MCF 10A (cell line): ENCODE measurements around the gene TCF4. TPM values are rescaled to one million over a fixed set of nuclear protein-coding genes. Genes with fewer than 3 reads are reported as not detected.

Source experiments
- BruUV-seq: library from RNA; stranded (reverse); fragments of 400-500 nt; replicated peaks from 2 replicates; lab custom pipeline; 2021; lab: Mats Ljungman, UMichigan
- CTCF ChIA-PET: fragments of 300-600 bp; sonication (Branson Sonifier 250); formaldehyde crosslinking; extraction: SDS; loops from one replicate; lab custom pipeline; 2021; ENCODE audit warnings: antibody characterized with exemption, inconsistent platforms; lab: Yijun Ruan, JAX
- POLR2A ChIA-PET: fragments of 300-600, 350-650 bp; sonication (Branson Sonifier 250); formaldehyde crosslinking; extraction: SDS; loops from one replicate; lab custom pipeline; 2020; ENCODE audit warnings: antibody characterized with exemption, inconsistent platforms; lab: Yijun Ruan, JAX
- DNase-seq: peaks from one replicate; pipeline ENCODE4 v3.0.0-alpha.2; 2018; ENCODE audit not compliant: unreplicated experiment
- H3K27ac Mint-ChIP-seq: one replicate; pipeline ENCODE4 v1.8.0; 2022; ENCODE audit warnings: mild to moderate bottlenecking, low read depth, mixed read lengths; ENCODE audit not compliant: unreplicated experiment
- H3K27me3 Mint-ChIP-seq: one replicate; pipeline ENCODE4 v1.8.0; 2022; ENCODE audit warnings: mixed read lengths; ENCODE audit not compliant: insufficient read depth, unreplicated experiment
- H3K36me3 Mint-ChIP-seq: one replicate; pipeline ENCODE4 v1.8.0; 2022; ENCODE audit warnings: mild to moderate bottlenecking, moderate library complexity, mixed read lengths; ENCODE audit not compliant: insufficient read depth, unreplicated experiment
- H3K4me1 Mint-ChIP-seq: one replicate; pipeline ENCODE4 v1.8.0; 2022; ENCODE audit warnings: mixed read lengths; ENCODE audit not compliant: insufficient read depth, unreplicated experiment
- H3K4me3 Mint-ChIP-seq: one replicate; pipeline ENCODE4 v1.8.0; 2022; ENCODE audit warnings: mild to moderate bottlenecking, moderate library complexity, mixed read lengths; ENCODE audit not compliant: unreplicated experiment
- H3K9me3 Mint-ChIP-seq: one replicate; pipeline ENCODE4 v1.8.0; 2022; ENCODE audit warnings: mixed read lengths; ENCODE audit not compliant: unreplicated experiment
- intact Hi-C: fragments of 100-400 bp; cut with micrococcal nuclease; formaldehyde crosslinking; loops from 2 replicates; pipeline ENCODE4 v1.14.1; 2022
- total RNA-seq: library from RNA; stranded (reverse); gene quantifications from 2 replicates; pipeline ENCODE4 v1.2.3, GENCODE V29; 2022
- TF ChIP-seq, protein P1 (sequence below): fragments of 200-600 bp; IDR thresholded peaks from one replicate; pipeline ENCODE4 v1.8.0; 2022; ENCODE audit warnings: antibody characterized with exemption, mild to moderate bottlenecking; ENCODE audit not compliant: unreplicated experiment

Gene TCF4
- total RNA-seq, 1 experiment from 2014 or later, result 6.2 TPM

DNA sequence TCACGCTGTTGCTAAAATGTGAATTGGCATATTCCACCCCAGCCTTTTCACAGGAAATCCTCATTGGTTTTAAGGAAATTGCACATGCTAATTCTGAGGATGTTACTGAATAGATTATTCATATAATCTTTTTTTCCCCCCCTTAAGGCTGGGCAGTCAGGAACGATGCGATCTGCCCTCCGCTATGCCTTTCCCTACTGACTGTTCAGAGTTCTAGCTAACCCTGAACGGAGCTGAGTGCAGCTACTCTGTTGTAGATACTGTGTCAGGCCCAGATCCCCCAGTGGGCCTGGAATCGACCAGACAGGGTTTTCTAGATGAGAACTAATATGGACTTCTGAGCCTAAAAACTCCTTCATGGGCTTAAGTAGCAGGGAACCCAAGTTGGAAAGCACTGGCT, 192.2 kb downstream of the TCF4 start:
- TF ChIP-seq, protein P1, sequence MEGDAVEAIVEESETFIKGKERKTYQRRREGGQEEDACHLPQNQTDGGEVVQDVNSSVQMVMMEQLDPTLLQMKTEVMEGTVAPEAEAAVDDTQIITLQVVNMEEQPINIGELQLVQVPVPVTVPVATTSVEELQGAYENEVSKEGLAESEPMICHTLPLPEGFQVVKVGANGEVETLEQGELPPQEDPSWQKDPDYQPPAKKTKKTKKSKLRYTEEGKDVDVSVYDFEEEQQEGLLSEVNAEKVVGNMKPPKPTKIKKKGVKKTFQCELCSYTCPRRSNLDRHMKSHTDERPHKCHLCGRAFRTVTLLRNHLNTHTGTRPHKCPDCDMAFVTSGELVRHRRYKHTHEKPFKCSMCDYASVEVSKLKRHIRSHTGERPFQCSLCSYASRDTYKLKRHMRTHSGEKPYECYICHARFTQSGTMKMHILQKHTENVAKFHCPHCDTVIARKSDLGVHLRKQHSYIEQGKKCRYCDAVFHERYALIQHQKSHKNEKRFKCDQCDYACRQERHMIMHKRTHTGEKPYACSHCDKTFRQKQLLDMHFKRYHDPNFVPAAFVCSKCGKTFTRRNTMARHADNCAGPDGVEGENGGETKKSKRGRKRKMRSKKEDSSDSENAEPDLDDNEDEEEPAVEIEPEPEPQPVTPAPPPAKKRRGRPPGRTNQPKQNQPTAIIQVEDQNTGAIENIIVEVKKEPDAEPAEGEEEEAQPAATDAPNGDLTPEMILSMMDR, result no peak
- no peaks in the 10 kb centered on the region for H3K9me3 Mint-ChIP-seq
- no peak overlapping the region for H3K27ac Mint-ChIP-seq
- no peaks in the 10 kb centered on the region for H3K27me3 Mint-ChIP-seq
- ChIA-PET CTCF (no interaction called here), POLR2A (no interaction called here)
- H3K4me3 Mint-ChIP-seq, result no peak overlapping the region
- H3K4me1 Mint-ChIP-seq, result no peaks in the 10 kb centered on the region
- no TSS peak for BruUV-seq
- DNase-seq, result no peak
- intact Hi-C loops, result no loop called here
- no peaks in the 10 kb centered on the region for H3K36me3 Mint-ChIP-seq

DNA sequence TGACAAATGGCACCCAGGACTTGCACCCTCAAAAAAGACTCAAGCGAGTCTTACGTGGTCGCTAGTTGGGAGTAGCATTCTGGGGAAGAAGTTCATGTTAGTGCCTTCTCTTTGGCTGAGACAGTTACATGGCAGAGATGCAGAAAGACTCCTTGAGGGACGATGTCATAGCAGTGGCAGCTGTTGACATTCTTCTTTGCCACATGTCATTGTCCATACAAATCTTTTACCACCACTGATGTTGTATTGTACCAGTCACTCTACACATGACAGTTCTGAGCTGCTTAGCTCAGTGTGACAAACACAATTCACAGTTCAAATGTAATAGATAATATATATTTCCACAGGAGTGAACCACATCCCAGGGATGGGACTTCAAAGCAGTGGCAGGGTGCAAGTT, 197.1 kb downstream of the TCF4 start:
- Mint-ChIP-seq H3K27me3 (no peaks in the 10 kb centered on the region), H3K4me1 (no peaks in the 10 kb centered on the region), H3K36me3 (no peaks in the 10 kb centered on the region), H3K27ac (no peak overlapping the region), H3K4me3 (no peak overlapping the region), H3K9me3 (no peaks in the 10 kb centered on the region)
- CTCF ChIA-PET, result no interaction called here
- DNase-seq, result no peak
- no TSS peak for BruUV-seq
- TF ChIP-seq, protein P1, result no peak
- POLR2A ChIA-PET, result interaction anchor here (0.9 kb wide), 1 partner anchor 156 kb away, joined by 3 read pairs; no protein-coding TSS in a partner anchor
- intact Hi-C loops, result no loop called here

DNA sequence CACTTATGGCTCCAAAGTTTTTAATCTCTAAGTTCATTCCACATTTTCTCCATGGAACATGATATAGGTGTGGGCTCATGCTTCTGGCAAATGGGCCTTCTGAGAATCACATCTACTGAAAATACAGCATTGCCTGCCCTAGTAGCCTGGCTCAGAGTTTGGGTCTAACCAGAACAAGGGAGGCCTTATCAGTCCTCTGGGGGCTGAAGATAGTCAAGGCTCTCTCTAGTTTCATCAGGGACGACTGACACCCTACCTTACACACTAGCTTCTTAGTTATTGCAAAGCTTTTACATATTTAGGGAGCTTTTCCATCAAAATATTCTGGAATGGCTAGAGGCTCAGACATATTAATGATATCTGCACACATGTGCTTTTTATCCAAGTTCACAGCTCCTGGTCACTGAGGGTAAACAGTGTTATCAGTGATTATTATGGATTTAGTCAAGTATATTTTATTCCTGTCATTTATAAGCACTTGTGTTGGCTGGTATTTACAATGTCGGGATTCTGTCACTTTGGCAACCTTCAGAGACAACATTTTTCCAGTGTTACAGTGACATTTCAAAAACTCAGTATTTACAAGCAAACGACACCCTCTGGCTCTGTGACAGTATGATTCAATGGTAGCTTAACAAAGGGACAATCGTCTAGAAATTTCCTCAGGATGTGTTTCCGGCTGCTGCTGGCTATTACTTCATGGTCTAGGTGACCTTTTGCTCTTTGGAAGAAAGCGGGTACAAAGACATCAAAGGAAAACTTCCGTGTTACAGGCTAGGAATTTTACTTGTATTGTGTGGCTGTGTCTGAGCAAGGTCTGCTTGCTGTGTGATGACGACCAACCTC, 200.6 kb downstream of the TCF4 start:
- no peak overlapping the region for H3K27ac Mint-ChIP-seq
- no TSS peak for BruUV-seq
- intact Hi-C loops, result no loop called here
- ChIA-PET CTCF (interaction anchor here (0.6 to 1.3 kb wide), 4 partner anchors 10 to 161 kb away, joined by 3 to 5 read pairs (median 4); no protein-coding TSS in a partner anchor), POLR2A (interaction anchor here (0.6 kb wide), 1 partner anchor 247 kb away, joined by 3 read pairs; no protein-coding TSS in a partner anchor)
- peaks cover 9% of the 10 kb centered on the region for H3K9me3 Mint-ChIP-seq
- H3K4me1 Mint-ChIP-seq, result no peaks in the 10 kb centered on the region
- H3K4me3 Mint-ChIP-seq, result no peak overlapping the region
- TF ChIP-seq, protein P1, result no peak
- DNase-seq, result no peak
- no peaks in the 10 kb centered on the region for H3K36me3 Mint-ChIP-seq
- no peaks in the 10 kb centered on the region for H3K27me3 Mint-ChIP-seq

DNA sequence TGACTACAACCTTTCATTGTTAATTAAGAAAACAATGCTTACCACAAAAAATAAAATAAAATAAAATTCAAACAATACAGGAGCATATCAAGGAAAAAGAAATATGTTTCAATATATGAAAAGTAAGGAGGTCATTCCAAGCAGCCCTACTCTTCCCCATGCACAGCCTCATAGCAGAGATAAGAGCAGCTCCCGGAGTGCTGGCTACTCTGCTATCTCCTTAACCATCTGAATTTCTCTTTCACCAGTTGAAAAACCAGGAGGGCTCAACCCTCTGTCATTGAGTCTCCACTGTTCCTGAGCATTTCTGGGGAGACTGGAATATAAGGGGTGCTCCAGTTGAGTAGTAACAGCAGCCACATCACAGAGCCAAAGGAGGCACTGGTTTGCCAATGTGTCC, 201.4 kb downstream of the TCF4 start:
- TF ChIP-seq, protein P1, result no peak
- intact Hi-C loops, result no loop called here
- POLR2A ChIA-PET, result no interaction called here
- no peaks in the 10 kb centered on the region for H3K36me3 Mint-ChIP-seq
- no TSS peak for BruUV-seq
- no peak overlapping the region for H3K4me3 Mint-ChIP-seq
- H3K27ac Mint-ChIP-seq, result no peak overlapping the region
- no peaks in the 10 kb centered on the region for H3K27me3 Mint-ChIP-seq
- H3K4me1 Mint-ChIP-seq, result no peaks in the 10 kb centered on the region
- DNase-seq, result no peak
- peaks cover 9% of the 10 kb centered on the region for H3K9me3 Mint-ChIP-seq
- CTCF ChIA-PET, result interaction anchor here (0.6 to 0.7 kb wide), 3 partner anchors 211 to 435 kb away, joined by 3 to 4 read pairs (median 3); no protein-coding TSS in a partner anchor
